Fibroblast of villous mesenchyme (primary cell): ENCODE results near the gene MBNL1. TPM values are rescaled to one million over a fixed set of nuclear protein-coding genes. Genes with fewer than 3 reads are reported as not detected.
A peak's percentile ranks its signal among the peaks of the same experiment; 100 is the strongest.

Experiments
- DNase-seq: peaks from one replicate; pipeline ENCODE4 v3.0.0-alpha.2; 2010; ENCODE audit warnings: low read depth
- H3K4me3 ChIP-seq: 2 replicates; pipeline ENCODE4 v1.5.1; 2011; ENCODE audit warnings: low read depth, mild to moderate bottlenecking, low read length
- CTCF ChIP-seq: IDR thresholded peaks from 2 replicates; pipeline ENCODE4 v1.5.1; 2012; ENCODE audit warnings: low read depth, mild to moderate bottlenecking, low read length; ENCODE audit not compliant: insufficient read depth
- total RNA-seq: library from RNA; depleted of rRNA; stranded (reverse); fragments of >200 nt; gene quantifications from 2 replicates; pipeline ENCODE4 v1.2.3, GENCODE V29; 2012

MBNL1 gene
- total RNA-seq, 1 donor: 440 TPM

DNA sequence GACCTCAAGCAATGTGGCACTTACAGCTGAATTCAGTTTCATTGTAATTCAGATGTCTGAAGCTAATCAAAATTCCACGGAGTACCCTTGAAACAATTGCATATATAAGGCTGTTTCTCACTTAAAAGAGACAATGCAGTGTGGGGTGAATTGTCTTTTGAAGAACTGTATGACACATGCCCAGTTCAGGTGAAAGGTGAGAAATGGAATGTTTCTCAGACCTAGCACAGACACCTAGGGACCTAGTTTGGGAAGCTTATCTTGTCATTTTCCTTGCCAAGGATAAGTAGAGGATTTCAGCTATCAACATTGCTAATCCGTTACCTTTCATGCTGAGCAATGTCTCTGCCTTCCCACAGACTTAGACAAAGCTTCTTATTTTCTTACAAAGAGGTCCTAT, 36.3 kb downstream of the MBNL1 start:
- no peak overlapping the region for H3K4me3 ChIP-seq
- TF ChIP-seq CTCF: no peak
- no peak for DNase-seq

- DNase-seq: no peak
- TF ChIP-seq CTCF: no peak
- no peak overlapping the region for H3K4me3 ChIP-seq
These were observed 39.2 kb downstream of the MBNL1 start for GRCh38 chr3:152307829-152308474.

GRCh38 chr3:152308475-152308844, 39.7 kb downstream of the MBNL1 start:
- TF ChIP-seq CTCF: no peak
- no peak for DNase-seq
- H3K4me3 ChIP-seq: no peak overlapping the region

- DNase-seq: no peak
- H3K4me3 ChIP-seq: no peak overlapping the region
- TF ChIP-seq CTCF: no peak
These were observed 40.3 kb downstream of the MBNL1 start for GRCh38 chr3:152309031-152309430.

- H3K4me3 ChIP-seq: no peak overlapping the region
- peak; percentile 66 for DNase-seq
- no peak for TF ChIP-seq CTCF
These were observed 41.0 kb downstream of the MBNL1 start for GRCh38 chr3:152309535-152310307.

GRCh38 chr3:152313430-152313829, 44.7 kb downstream of the MBNL1 start:
- DNase-seq: no peak
- H3K4me3 ChIP-seq: no peak overlapping the region
- no peak for TF ChIP-seq CTCF

DNA sequence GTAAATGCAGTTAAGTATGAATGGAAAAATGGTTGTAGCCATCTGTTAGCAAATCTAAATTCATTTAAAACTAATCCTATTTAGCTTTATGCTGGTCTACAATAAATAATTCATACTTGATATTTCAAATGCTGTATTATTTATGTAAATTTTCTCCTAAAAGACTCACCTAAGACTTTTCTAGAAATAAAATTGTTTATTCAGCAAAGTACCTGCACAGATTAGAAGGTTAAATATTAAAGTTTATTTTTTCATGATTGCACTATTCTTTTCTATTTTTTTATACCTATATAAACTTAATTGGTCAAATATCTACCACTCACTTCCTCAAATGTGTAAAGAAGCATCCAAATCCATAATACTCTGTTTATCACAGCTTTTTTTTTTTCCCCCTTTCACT, 45.2 kb downstream of the MBNL1 start:
- DNase-seq: no peak
- no peak for TF ChIP-seq CTCF
- H3K4me3 ChIP-seq: no peak overlapping the region
